COLO668 (cell line): Measurements from ENCODE around the gene SYNJ2.

Experiments used
- DNase-seq: peaks from one replicate; lab custom pipeline; 2025; ENCODE audit not compliant: unreplicated experiment; lab: John Stamatoyannopoulos, UW

The SYNJ2 gene

GRCh38 chr6:158071121-158072082, 89.7 kb downstream of the SYNJ2 start:
- DNase-seq: no peak

GRCh38 chr6:158072083-158072721, 90.5 kb downstream of the SYNJ2 start:
- DNase-seq: peak; percentile 49

GRCh38 chr6:158073776-158074175, 92.1 kb downstream of the SYNJ2 start:
- DNase-seq: no peak

DNA sequence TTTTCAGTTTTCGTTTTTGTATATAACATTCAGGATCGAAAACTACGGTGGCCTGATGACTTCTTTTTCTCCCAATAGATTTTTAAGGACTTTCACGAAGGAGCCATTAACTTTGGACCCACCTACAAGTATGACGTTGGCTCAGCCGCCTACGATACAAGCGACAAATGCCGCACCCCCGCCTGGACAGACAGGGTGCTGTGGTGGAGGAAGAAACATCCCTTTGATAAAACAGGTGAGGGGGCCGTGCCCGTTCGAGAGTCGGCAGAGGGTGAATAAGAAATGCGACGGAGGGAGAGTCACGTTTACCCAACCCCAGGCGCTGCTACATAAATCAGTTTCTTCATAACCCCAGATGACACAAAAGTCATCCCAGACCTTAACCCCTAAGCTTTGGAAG, 94.9 kb downstream of the SYNJ2 start:
- DNase-seq: no peak

DNA sequence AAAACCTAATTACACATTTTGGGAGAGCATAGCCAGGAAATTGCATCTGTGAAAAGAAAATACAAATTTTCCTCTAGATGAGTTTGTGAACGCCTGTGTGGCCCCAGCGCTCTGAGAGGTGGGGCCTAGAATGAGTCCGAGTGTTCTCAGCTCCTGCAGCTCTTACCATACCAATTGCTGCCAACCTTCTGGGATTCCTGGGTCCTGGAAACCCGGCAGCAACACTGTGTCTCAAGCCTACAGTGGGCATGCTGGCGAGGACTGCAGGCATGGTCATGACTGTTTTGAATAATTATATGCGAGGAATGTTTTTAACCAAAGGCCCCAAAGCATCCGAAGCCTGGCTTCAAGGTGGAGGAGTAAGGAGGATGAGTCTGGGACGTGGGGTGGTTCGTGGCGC, 96.0 kb downstream of the SYNJ2 start:
- DNase-seq: no peak

GRCh38 chr6:158078320-158078719, 96.7 kb downstream of the SYNJ2 start:
- no peak for DNase-seq

DNA sequence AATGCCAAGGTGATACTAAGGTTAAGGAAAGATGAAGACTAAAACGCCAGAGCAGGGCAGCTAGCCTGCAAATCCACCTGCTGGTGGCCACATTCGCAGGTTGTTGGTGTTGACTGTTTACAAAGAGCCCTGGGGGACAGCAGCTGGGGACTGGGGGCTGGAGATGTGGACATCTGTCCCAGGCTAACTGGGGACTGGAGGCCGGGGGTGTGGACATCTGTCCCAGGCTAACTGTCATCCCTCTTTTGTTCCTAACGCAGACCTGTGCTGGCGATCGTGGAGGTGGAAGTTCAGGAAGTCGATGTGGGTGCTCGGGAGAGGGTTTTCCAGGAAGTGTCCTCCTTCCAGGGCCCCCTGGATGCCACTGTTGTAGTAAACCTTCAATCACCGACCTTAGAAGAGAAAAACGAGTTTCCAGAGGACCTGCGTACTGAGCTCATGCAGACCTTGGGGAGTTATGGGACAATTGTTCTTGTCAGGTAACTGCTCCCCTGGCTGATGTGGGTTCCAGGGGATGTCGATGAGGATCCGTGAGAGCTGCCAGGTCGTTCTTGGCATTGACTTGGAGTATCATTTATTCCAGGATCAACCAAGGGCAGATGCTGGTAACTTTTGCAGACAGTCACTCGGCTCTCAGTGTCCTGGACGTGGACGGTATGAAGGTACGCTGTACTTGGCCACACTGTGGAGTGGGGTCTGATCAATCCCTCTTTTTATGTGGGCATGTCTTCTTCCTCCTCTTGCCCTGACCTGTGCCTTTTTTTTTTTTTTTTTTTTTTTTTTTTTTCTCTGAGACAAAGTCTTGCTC, 99.4 kb downstream of the SYNJ2 start:
- no peak for DNase-seq

DNA sequence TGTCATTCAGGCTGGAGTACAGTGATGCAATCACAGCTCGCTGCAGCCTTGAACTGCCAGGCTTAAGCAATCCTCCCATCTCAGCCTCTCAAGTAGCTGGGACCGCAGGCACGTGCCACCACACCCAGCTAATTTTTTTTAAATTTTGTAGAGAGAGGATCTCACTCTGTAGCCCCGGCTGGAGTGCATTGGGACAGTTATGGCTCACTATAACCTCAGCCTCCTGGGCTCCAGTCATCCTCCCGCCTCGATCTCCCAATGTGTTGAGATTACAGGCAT, 99.9 kb downstream of the SYNJ2 start:
- no peak for DNase-seq

GRCh38 chr6:158083455-158084325, 102.0 kb downstream of the SYNJ2 start:
- no peak for DNase-seq

DNA sequence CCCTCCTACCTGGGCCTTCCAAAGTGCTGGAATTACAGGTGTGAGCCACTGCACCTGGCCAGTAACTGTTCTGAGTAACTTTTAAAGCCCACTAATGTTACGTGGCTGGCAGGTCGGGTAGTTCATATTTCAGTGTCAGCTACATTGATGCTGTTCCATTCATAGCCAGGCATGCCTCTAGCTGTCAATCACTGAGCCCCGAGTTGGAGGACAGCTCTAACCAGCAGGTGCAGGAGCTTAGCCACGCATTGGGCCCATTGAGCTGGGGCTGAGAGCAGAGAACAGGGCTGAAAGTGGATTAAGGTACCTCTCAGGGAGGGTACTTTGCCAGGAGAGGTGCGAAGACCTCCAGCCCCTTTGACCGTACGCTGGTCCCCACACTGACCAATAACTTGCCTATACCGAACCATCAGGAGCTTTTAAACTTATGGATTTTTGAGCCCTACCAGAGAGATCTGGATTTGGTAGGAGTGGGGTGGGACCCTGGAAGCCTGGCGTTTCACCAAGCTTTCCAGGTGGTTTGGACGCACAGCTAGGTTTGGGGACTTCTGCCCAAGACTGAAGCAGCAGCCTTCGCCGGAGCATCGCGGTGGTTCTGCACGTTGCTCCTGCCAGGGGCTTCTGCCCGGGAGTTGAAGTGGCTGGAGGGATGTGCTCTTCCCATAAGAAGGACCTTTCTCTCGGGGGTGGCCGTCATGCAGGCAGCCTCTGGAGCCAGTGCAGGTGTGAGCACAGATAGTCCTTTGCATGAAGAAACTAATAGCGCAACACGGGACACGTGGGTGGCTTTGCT, 103.8 kb downstream of the SYNJ2 start:
- no peak for DNase-seq

- DNase-seq: no peak
These were observed 104.4 kb downstream of the SYNJ2 start for GRCh38 chr6:158086054-158086503.

DNA sequence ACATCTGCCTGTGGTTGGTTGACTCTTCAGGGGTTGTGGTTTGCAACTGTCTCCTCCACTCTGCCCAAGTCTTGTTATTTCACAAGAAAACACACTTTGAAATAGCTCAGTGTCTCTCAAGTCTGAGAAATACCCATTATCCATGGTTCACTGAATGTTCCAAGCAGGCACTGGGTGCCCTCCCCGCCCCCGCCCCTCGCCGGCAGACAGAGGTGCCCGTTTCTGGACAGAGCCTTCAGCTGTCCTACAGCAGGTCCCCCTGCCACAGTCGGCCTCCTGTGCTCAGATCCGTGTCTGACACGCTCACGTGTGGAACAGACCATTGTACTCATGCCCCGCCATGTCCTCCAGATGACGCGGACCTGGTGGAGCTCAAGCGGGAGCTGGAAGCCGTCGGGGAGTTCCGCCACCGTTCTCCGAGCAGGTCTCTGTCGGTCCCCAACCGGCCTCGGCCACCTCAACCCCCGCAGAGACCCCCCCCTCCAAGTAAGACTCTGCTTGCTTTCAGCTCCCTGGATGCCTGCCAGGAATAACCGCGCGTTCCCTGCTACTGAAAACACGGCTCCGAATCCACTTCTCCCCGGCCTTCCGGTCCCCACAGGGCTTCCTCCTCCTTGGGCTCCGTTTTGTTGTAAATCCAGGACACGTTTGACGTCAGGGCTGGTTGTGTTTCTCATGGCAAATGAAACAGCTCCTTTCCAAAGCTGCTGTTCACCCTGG, 105.0 kb downstream of the SYNJ2 start:
- DNase-seq: no peak

- DNase-seq: no peak
These were observed 105.7 kb downstream of the SYNJ2 start for GRCh38 chr6:158087224-158087867.

DNA sequence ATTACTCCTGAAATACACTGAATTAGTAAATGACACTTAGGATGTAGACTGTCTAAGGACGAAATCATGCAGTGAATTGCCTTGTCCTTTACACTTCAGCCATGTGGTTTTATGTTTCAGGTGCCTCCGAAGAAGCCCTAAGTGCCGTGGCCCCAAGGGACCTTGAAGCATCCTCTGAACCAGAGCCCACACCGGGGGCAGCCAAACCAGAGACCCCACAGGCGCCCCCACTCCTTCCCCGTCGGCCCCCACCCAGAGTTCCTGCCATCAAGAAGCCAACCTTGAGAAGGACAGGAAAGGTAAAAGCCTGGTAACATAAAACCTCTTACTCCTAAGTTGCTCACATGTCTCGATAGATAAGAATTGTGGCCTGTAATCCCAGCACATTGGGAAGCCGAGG, 111.1 kb downstream of the SYNJ2 start:
- DNase-seq: no peak

DNA sequence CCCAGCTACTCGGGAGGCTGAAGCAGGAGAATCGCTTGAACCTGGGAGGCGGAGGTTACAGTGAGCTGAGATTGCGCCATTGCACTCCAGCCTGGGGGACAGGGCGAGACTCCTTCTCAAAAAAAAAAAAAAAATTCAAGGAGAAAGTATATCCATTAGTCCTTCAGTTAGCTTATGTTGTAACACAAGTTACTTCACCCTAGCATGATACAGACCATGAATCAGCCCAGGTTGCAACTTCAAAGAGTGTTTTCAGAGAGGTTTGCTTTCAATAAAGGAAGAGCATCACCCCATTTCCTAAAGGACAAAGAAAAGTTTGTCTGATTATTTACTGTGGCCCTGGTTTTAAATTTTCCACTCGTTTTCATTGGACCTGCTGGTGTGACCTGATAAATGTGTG, 113.4 kb downstream of the SYNJ2 start:
- DNase-seq: no peak

GRCh38 chr6:158095671-158096070, 114.0 kb downstream of the SYNJ2 start:
- no peak for DNase-seq

DNA sequence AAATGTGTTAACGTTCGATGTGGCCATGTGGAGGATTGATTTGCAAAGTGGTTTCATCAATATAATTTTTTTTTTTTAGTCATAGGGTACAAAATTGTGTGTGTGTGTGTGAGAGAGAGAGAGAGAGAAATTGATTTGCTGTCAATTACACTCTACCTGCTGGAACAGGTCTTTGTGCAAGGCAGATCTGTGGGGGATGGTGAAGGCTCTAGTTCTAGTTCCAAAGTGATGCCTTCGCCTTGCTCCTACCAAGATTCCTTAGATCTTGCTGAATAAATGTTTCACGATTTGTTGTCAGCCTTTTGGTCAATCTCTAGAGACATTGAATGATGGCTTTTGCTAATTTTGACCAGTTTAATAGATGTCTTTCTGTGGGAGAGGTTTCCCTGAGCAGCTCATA, 121.6 kb downstream of the SYNJ2 start:
- DNase-seq: no peak

DNA sequence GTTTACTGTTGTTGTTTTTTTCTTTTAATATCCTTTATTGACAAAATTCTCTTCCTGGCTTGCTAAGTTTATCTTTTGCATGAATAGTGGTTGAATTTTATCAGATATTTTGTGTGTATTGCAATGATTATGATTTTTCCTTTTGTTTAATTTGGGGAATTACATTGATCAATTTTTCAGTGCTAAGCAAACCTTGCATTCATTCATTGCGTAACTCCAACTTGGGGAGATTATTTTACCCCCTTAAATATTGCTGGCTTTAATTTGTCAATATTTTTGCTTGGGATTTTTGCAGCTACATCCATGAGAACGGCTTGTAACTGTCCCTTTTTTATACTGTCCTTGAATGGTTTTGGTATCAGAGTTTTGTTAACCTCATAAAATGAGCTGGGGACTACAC, 123.0 kb downstream of the SYNJ2 start:
- no peak for DNase-seq

DNA sequence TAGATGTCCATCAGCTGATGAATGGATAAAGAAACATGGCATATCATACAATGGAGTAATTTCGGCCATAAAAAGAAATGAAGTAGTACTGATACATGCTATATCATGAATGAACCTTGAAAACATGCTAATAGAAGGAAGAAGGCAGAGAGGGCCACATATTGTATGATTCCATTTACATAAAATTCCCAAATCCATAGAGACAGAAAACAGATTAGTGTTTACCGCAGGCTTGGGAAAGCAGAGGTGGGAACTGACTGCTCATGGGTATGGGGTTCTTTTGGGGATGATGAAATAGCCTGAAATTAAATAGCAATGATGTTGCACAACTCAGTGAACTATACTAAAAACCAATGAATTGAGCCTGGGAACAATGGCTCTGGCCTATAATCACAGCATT, 128.1 kb downstream of the SYNJ2 start:
- DNase-seq: no peak
